Measurements from ENCODE around the gene MLYCD. TPM values are rescaled to one million over a fixed set of nuclear protein-coding genes. Genes with fewer than 3 reads are reported as not detected.

Gene MLYCD
- total and polyA plus RNA-seq, 2 experiments from 2014 or later: 3.2 to 7.2 TPM

GRCh38 chr16:83901101-83901500, 2.2 kb downstream of the MLYCD start:
- Histone ChIP-seq H3K79me2 (replicated peaks; ENCODE audit: insufficient read depth) (peaks cover 29% of the 10 kb centered on the region), H3F3A (replicated peaks; ENCODE audit: low read depth) (peaks cover 11% of the 10 kb centered on the region; the same call in 1 of the 2 replicates), H3K4me3 (no peak overlapping the region), H3K4me2 (no peak overlapping the region), H3K4me1 (ENCODE audit: insufficient read depth) (peaks cover 14% of the 10 kb centered on the region), H3K27ac (ENCODE audit: low read depth) (no peak overlapping the region), H3K27me3 (ENCODE audit: insufficient read depth) (peaks cover 4% of the 10 kb centered on the region; the same call in 1 of the 2 replicates), H3K36me3 (ENCODE audit: insufficient read depth) (no peaks in the 10 kb centered on the region), H2AFZ (no peak overlapping the region), H4K20me1 (replicated peaks; ENCODE audit: insufficient read depth) (peaks cover 17% of the 10 kb centered on the region), H3K9me2 (ENCODE audit: insufficient read depth) (no peaks in the 10 kb centered on the region)
- Mint-ChIP-seq H3K27me3 (ENCODE audit: insufficient read depth, low read depth, poor library complexity) (peaks cover 5% of the 10 kb centered on the region), H3K9me3 (no peaks in the 10 kb centered on the region; the same call in 2 of the 3 replicates), H3K36me3 (ENCODE audit: low read depth) (no peaks in the 10 kb centered on the region; the same call in 1 of the 3 replicates), H3K27ac (no peak overlapping the region), H3K4me1 (peaks cover 11% of the 10 kb centered on the region), H3K4me3 (peak overlapping the region; percentile 94; the same call in 1 of the 3 replicates)
- ATAC-seq: no peak
- no peak for TF ChIP-seq JUNB (IDR thresholded peaks at IDR 0.05; ENCODE audit: unreplicated experiment)
- DNase-seq (ENCODE audit: low spot score): no peak

- Histone ChIP-seq H3K79me2 (replicated peaks; ENCODE audit: insufficient read depth) (peaks cover 32% of the 10 kb centered on the region), H3K27ac (ENCODE audit: low read depth) (no peak overlapping the region), H3K9me2 (ENCODE audit: insufficient read depth) (no peaks in the 10 kb centered on the region), H3K4me3 (no peak overlapping the region), H3K4me1 (ENCODE audit: insufficient read depth) (peaks cover 22% of the 10 kb centered on the region), H3K4me2 (no peak overlapping the region), H3F3A (replicated peaks; ENCODE audit: low read depth) (0 out of 2 replicates have a peak, but pooled peaks cover 3% of the 10 kb centered on the region), H2AFZ (no peak overlapping the region), H4K20me1 (replicated peaks; ENCODE audit: insufficient read depth) (peaks cover 28% of the 10 kb centered on the region), H3K27me3 (ENCODE audit: insufficient read depth) (peaks cover 4% of the 10 kb centered on the region; the same call in 1 of the 2 replicates), H3K36me3 (ENCODE audit: insufficient read depth) (no peaks in the 10 kb centered on the region; the same call in 1 of the 2 replicates)
- DNase-seq (ENCODE audit: low spot score): no peak
- Mint-ChIP-seq H3K27me3 (ENCODE audit: insufficient read depth, low read depth, poor library complexity) (peaks cover 5% of the 10 kb centered on the region), H3K36me3 (ENCODE audit: low read depth) (peaks cover 14% of the 10 kb centered on the region), H3K9me3 (no peaks in the 10 kb centered on the region; the same call in 2 of the 3 replicates), H3K4me1 (peaks cover 29% of the 10 kb centered on the region), H3K4me3 (no peak overlapping the region), H3K27ac (no peak overlapping the region)
- no peak for ATAC-seq
- no peak for TF ChIP-seq JUNB (IDR thresholded peaks at IDR 0.05; ENCODE audit: unreplicated experiment)
- no peak for TF ChIP-seq STAT1 (IDR thresholded peaks at IDR 0.05; ENCODE audit: unreplicated experiment)
- TF ChIP-seq REST (IDR thresholded peaks at IDR 0.05; ENCODE audit: unreplicated experiment): no peak
- TF ChIP-seq NANOG (IDR thresholded peaks at IDR 0.05; ENCODE audit: borderline replicate concordance): no peak
- TF ChIP-seq ZNF331 (CRISPR knock-in tag; IDR thresholded peaks at IDR 0.05; ENCODE audit: low read depth): no peak
- no peak for TF ChIP-seq CREB1 (CRISPR knock-in tag; IDR thresholded peaks at IDR 0.05; ENCODE audit: low read depth)
- no peak for TF ChIP-seq CTCF (conservative IDR thresholded peaks at IDR 0.05; ENCODE audit: low read depth in 2 of 2)
- TF ChIP-seq EZH2 (IDR thresholded peaks at IDR 0.05; ENCODE audit: low read depth, unreplicated experiment): no peak
- no peak for TF ChIP-seq ZNF114 (CRISPR knock-in tag; IDR thresholded peaks at IDR 0.05)
- no peak for TF ChIP-seq ZNF462 (CRISPR knock-in tag; IDR thresholded peaks at IDR 0.05)
- TF ChIP-seq POLR2AphosphoS5 (IDR thresholded peaks at IDR 0.05; ENCODE audit: low read depth): no peak
These were observed 4.8 kb downstream of the MLYCD start for GRCh38 chr16:83903751-83904150.

All from GM23338 (cell line).